Measurements from ENCODE around the gene PTGER2.

PTGER2 gene

GRCh38 chr14:52305014-52305413 lies 9.1 kb upstream of the PTGER2 start:
- no peak for DNase-seq (ENCODE audit: low read depth in 2 of 2)

DNA sequence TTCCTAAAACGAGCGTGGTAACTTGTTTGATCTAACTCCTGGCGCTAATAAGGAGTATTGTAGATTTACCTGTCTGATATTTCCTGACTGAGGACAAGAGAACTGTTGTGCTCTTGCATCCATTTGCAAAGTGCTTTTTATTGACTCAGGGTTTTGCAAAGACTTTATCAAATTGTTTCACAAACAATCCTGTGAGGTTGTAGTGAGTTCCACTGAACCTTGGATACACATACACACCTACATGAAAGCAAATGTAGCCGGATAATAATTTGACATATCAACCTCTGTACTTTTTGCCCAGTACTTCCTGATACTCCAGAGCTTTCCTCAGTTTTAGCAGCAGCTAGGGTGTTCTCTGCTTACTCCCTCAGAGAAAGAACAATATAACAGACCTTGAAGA lies 6.7 kb upstream of the PTGER2 start:
- no peak for DNase-seq (ENCODE audit: low read depth in 2 of 2)

DNA sequence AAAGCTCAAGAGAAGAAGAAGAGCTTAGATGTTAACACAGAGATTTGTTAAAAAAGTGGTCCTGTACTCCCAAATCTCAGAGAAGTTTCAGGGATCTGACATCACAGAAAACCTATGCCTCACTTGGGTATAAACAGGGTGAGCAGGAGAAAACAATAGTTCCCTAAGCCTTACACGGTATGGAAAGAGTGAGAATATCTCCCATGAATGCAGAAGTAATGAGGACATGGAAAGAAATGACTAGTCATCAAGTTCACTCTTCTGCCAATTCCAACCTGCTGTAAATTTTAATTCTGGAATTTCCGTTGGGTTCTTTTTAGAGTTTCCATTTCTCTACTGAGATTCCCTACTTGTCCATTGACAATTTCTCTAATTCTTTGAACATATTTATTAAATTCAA lies 6.2 kb upstream of the PTGER2 start:
- DNase-seq (ENCODE audit: low read depth in 2 of 2): no peak

DNA sequence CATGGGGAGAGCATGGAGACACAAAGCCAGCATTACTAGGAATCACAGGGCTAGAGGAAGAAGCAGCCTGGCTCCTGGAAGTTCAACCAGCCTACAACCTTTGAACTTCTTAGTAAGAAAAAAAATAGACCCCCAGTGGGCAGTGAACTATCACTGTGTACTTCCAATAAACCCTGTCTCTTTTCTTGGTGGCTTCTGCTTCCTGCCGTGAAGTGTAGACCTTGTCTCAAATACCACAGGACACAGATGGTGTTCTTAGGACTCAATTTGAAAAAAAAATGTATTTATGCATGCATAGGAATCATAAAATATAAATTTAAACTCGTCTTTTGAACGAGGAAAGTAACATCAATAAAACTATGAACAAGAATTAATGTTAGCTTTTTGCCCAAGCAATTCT lies 3.6 kb upstream of the PTGER2 start:
- DNase-seq (ENCODE audit: low read depth in 2 of 2): no peak

- DNase-seq (ENCODE audit: low read depth in 2 of 2): no peak
Observed at GRCh38 chr14:52312931-52313355, 1.2 kb upstream of the PTGER2 start.

DNA sequence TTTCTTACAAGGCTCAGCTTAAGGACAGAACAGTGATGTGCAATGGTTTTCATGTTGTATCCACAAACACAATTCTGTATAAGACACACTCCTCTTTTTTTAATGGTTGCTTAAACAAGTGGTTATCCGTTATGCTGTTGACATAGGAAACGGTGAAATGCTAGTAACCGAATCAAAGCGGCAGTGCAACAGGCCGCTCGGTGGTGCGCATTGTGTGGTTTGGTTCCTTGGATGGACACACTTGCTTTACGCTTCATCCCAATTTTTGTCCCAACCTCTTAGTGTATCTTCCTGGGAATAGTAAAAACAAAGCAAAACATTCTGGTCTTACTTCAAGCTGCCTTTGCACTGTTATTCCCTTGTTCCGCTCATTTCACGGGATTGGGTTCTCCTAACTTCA lies 650 bp upstream of the PTGER2 start:
- no peak for DNase-seq (ENCODE audit: low read depth in 2 of 2)

- DNase-seq (ENCODE audit: low read depth in 2 of 2): peak in 1 of 2 donors; percentile 32
Observed at GRCh38 chr14:52314595-52315354, 663 bp downstream of the PTGER2 start.

- peak in 1 of 2 donors; percentile 12 for DNase-seq (ENCODE audit: low read depth in 2 of 2)
Observed at GRCh38 chr14:52315355-52315718, 1.2 kb downstream of the PTGER2 start.

- DNase-seq (ENCODE audit: low read depth in 2 of 2): no peak
Observed at GRCh38 chr14:52318062-52318461, 4.0 kb downstream of the PTGER2 start.

DNA sequence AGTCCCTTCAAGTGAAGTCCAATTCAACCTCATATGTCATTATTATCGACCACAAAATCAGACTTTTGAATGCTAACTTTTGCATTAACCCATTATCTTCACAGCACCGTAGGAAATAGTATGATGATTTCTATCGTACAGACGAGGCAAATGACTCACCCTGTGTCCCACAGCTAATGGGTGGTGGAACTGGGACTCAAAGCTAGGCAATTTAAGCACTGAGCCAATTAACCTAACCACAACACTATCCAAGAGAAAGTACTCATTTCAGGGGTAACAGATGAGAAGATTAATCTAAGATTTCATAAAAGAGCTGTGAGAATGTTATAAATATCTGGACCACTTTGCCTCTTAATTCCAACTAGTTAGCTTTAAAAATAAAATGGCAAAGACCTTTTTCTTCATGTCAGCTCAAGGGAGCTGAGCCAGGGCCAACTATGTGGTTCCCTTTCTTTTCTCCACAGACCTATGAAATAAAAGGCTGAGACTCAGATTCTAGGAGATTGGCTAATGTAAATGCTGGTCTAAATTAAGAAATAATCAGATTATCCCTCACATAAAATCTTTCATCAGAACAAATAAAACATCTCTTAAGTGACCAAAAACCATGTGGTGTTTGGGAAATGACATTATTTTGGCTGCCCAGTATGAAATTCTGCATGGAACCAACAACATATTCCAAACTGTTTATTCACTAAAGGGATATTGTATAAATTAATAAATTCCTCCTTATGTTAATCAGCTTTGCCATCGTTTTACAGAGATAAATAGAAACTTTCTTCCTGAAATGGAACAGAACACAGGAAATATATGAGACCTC lies 4.9 kb downstream of the PTGER2 start:
- DNase-seq (ENCODE audit: low read depth in 2 of 2): no peak

GRCh38 chr14:52319919-52320318 lies 5.8 kb downstream of the PTGER2 start:
- no peak for DNase-seq (ENCODE audit: low read depth in 2 of 2)

GRCh38 chr14:52325126-52325525 lies 11.0 kb downstream of the PTGER2 start:
- no peak for DNase-seq (ENCODE audit: low read depth in 2 of 2)

- DNase-seq (ENCODE audit: low read depth in 2 of 2): no peak
Observed at GRCh38 chr14:52325630-52326029, 11.5 kb downstream of the PTGER2 start.

GRCh38 chr14:52327374-52328226 lies 13.5 kb downstream of the PTGER2 start:
- DNase-seq (ENCODE audit: low read depth in 2 of 2): no peak

DNA sequence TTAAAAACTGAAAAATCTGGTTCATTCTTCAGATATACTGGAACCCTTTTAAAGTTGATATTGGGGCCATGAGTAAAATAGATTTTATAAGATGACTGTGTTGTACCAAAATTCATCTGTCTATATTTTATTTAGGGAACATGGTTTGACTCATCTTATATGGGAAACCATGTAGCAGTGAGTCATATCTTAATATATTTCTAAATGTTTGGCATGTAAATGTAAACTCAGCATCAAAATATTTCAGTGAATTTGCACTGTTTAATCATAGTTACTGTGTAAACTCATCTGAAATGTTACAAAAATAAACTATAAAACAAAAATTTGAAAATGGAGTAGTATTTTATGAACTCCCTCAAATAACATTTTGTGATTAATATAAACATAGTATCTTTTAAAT lies 14.2 kb downstream of the PTGER2 start:
- no peak for DNase-seq (ENCODE audit: low read depth in 2 of 2)

DNA sequence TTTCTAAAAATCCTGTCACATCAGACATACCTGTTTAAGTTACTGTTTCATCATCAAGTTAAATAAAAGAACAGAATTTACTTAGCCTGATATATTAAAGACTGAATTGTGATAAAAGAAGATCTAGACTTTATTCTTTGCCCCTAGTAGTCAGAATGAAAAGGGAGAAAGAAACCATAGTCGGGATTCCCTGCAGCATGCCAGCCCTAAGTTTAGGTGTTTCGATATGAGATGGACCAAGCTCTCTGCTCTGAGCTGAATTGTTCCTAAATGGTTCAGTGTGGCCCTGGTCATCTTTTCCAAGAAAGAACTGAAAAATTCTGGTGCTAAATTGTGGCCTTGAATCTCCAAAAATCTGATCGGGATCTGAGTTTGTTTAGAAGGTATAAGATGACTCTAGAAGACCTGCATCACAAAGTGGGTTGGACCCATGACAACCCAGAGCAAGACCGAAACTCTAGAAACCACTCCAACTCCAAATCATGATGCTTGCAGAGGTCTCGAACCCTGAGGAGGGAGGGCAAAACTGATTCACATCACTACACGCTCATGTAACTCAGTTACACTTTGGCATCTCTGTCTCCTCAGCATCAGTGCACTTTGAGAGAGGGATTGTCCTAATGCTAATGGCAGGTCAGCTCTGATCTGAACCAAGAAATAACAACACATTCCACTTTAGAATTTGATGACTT lies 15.7 kb downstream of the PTGER2 start:
- no peak for DNase-seq (ENCODE audit: low read depth in 2 of 2)

DNA sequence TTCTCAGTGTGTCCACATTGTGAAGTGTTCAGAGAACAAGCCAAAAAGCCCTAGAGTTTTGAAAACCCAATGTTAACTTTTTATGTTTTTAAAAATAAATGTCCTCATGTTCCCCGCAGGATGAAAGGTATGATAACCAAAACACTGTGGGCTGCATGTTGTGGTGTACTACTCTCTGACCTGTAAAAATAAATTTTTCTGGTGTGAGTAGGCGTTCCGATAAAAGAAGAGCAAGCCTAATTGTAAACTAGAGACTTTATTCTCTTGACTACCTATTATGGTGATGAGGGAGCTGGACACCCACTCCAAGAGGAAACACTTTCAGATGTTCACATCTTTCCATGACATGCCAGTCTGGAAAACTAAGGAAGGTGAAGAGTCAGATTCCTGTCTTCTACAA lies 18.2 kb downstream of the PTGER2 start:
- no peak for DNase-seq (ENCODE audit: low read depth in 2 of 2)

- DNase-seq (ENCODE audit: low read depth in 2 of 2): no peak
Observed at GRCh38 chr14:52333108-52333507, 19.0 kb downstream of the PTGER2 start.

DNA sequence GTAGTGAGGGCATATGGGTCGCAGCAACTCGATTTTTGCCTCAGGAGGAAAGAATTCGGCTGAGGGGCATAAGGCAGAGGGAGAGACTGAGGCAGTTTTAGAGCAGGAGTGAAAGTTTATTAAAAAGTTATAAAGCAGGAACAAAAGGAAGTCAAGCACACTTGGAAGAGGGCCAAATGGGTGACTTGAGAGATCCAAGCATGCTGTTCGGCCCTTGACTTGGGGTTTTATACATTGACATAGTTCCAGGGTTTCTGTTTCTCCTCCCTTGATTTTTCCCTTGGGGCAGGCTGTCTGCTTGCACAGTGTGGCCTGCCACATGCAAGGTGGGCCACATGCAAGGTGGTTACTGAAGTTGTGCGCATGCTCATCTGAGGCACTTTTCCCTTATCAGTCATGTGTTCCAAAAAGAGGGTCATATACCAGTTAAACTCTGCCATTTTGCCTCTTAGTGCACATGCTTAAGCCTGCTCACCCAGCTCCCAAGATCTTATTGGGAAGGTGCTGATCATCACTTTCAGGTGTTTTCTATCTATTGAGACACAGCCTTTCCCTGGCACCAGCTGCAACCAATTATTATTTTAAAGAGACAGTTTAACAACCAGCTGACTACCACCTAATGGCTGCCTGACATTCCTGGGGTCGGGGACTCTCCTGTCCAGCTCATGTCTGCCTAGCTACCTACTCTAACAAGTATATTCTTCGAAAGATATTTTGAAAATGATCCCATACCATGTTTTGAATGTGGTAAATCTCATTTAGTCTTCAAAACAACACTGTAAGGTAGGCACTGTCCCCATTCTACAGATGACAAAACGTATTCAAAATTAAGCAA lies 19.9 kb downstream of the PTGER2 start:
- no peak for DNase-seq (ENCODE audit: low read depth in 2 of 2)

- DNase-seq (ENCODE audit: low read depth in 2 of 2): no peak
Observed at GRCh38 chr14:52336241-52336640, 22.1 kb downstream of the PTGER2 start.
